Neural progenitor cell (in vitro differentiated cells): Measurements from ENCODE around the gene CHCHD6. TPM values are rescaled to one million over a fixed set of nuclear protein-coding genes. Genes with fewer than 3 reads are reported as not detected.

Experiments
- DNase-seq: peaks from one replicate; pipeline ENCODE4 v3.0.0-alpha.2; 2016; ENCODE audit warnings: low spot score
- H2AFZ ChIP-seq: fragments of 200-600 bp; sonication (generic); replicated peaks from 2 replicates; pipeline ENCODE4 v1.6.1; 2016; ENCODE audit warnings: antibody characterized with exemption
- H3F3A ChIP-seq: fragments of 200-600 bp; sonication (generic); 2 replicates; pipeline ENCODE4 v1.6.1; 2016; ENCODE audit warnings: antibody characterized with exemption, low read depth
- H3K27ac ChIP-seq: fragments of 200-600 bp; sonication (generic); 2 replicates; pipeline ENCODE4 v1.5.1; 2016; ENCODE audit warnings: mild to moderate bottlenecking
- H3K27me3 ChIP-seq: fragments of 200-600 bp; sonication (generic); 2 replicates; pipeline ENCODE4 v1.6.1; 2016; ENCODE audit warnings: mild to moderate bottlenecking, moderate library complexity
- H3K36me3 ChIP-seq: fragments of 200-600 bp; sonication (generic); 2 replicates; pipeline ENCODE4 v1.5.1; 2016
- H3K4me1 ChIP-seq: fragments of 200-600 bp; sonication (generic); 2 replicates; pipeline ENCODE4 v1.6.1; 2016; ENCODE audit warnings: mixed run types
- H3K4me2 ChIP-seq: fragments of 200-600 bp; sonication (generic); 2 replicates; pipeline ENCODE4 v1.6.1; 2016
- H3K4me3 ChIP-seq: fragments of 200-600 bp; sonication (generic); 2 replicates; pipeline ENCODE4 v1.5.1; 2016
- H3K79me2 ChIP-seq: fragments of 200-600 bp; sonication (generic); 2 replicates; pipeline ENCODE4 v1.6.1; 2016; ENCODE audit warnings: low read depth
- H3K9ac ChIP-seq: fragments of 200-600 bp; sonication (generic); 2 replicates; pipeline ENCODE4 v1.6.1; 2016
- H3K9me3 ChIP-seq: fragments of 200-600 bp; sonication (generic); 2 replicates; pipeline ENCODE4 v1.5.1; 2016; ENCODE audit warnings: low read depth
- H4K20me1 ChIP-seq: fragments of 200-600 bp; sonication (generic); 2 replicates; pipeline ENCODE4 v1.6.1; 2016; ENCODE audit warnings: low read depth
- H3K27ac Mint-ChIP-seq: 3 replicates; pipeline ENCODE4 v1.8.0; 2021; ENCODE audit warnings: mixed read lengths
- H3K27me3 Mint-ChIP-seq: 2 replicates; pipeline ENCODE4 v1.8.0; 2022; ENCODE audit warnings: low read depth, mild to moderate bottlenecking, inconsistent platforms, moderate library complexity, mixed read lengths; ENCODE audit not compliant: insufficient read depth
- H3K36me3 Mint-ChIP-seq: 3 replicates; pipeline ENCODE4 v1.8.0; 2021; ENCODE audit warnings: mixed read lengths
- H3K4me1 Mint-ChIP-seq: 3 replicates; pipeline ENCODE4 v1.8.0; 2021; ENCODE audit warnings: mixed read lengths
- H3K4me3 Mint-ChIP-seq: 3 replicates; pipeline ENCODE4 v1.8.0; 2021; ENCODE audit warnings: mild to moderate bottlenecking, moderate library complexity, mixed read lengths
- H3K9me3 Mint-ChIP-seq: 3 replicates; pipeline ENCODE4 v1.8.0; 2020; ENCODE audit warnings: mixed read lengths
- CTCF ChIP-seq: fragments of 200-600 bp; sonication (generic); IDR thresholded peaks from 2 replicates; pipeline ENCODE4 v1.5.1; 2017; ENCODE audit warnings: antibody characterized with exemption, mild to moderate bottlenecking
- EZH2 ChIP-seq: fragments of 200-600 bp; sonication (generic); IDR thresholded peaks from 2 replicates; pipeline ENCODE4 v1.6.1; 2017; ENCODE audit warnings: antibody characterized with exemption, mild to moderate bottlenecking, moderate library complexity
- EZH2phosphoT487 ChIP-seq: fragments of 200-600 bp; sonication (generic); IDR thresholded peaks from 2 replicates; pipeline ENCODE4 v1.6.1; 2017; ENCODE audit warnings: antibody characterized with exemption
- total RNA-seq: library from RNA; depleted of rRNA; stranded (reverse); fragments of >200 nt; gene quantifications from 2 replicates; pipeline ENCODE4 v1.2.3, GENCODE V29; 2015; ENCODE audit warnings: low replicate concordance

Gene CHCHD6
- total RNA-seq, 1 donor from 2014 or later: 35.7 TPM

- H3K27ac ChIP-seq: no peak overlapping the region
- no peaks in the 10 kb centered on the region for H3K36me3 ChIP-seq
- H3K27me3 ChIP-seq: no peaks in the 10 kb centered on the region
- H3K27ac Mint-ChIP-seq: no peak overlapping the region
- H3K4me3 Mint-ChIP-seq: no peak overlapping the region
- no peaks in the 10 kb centered on the region for H3F3A ChIP-seq
- H3K4me1 Mint-ChIP-seq: peaks cover 7% of the 10 kb centered on the region
- H4K20me1 ChIP-seq: peaks cover 11% of the 10 kb centered on the region
- no peak overlapping the region for H3K4me2 ChIP-seq
- H3K9me3 ChIP-seq: no peaks in the 10 kb centered on the region
- H3K4me1 ChIP-seq: no peaks in the 10 kb centered on the region
- no peaks in the 10 kb centered on the region for H3K27me3 Mint-ChIP-seq
- no peak overlapping the region for H3K9ac ChIP-seq
- TF ChIP-seq EZH2phosphoT487 (no peak), EZH2 (no peak)
- peaks cover 29% of the 10 kb centered on the region for H3K36me3 Mint-ChIP-seq
- H2AFZ ChIP-seq: no peak overlapping the region
- no peaks in the 10 kb centered on the region for H3K79me2 ChIP-seq
- no peak overlapping the region for H3K4me3 ChIP-seq
- H3K9me3 Mint-ChIP-seq: peaks cover 22% of the 10 kb centered on the region
- no peak for DNase-seq
Observed at GRCh38 chr3:126723237-126723636, 19.2 kb downstream of the CHCHD6 start.

- Histone ChIP-seq H3K4me3 (no peak overlapping the region), H3K27ac (no peak overlapping the region), H3K9me3 (no peaks in the 10 kb centered on the region), H3K4me2 (no peak overlapping the region), H2AFZ (no peak overlapping the region), H3K9ac (no peak overlapping the region), H3K36me3 (no peaks in the 10 kb centered on the region), H3K4me1 (no peaks in the 10 kb centered on the region), H3F3A (no peaks in the 10 kb centered on the region), H3K79me2 (no peaks in the 10 kb centered on the region), H3K27me3 (no peaks in the 10 kb centered on the region), H4K20me1 (peaks cover 6% of the 10 kb centered on the region)
- TF ChIP-seq EZH2: no peak
- TF ChIP-seq CTCF: no peak
- no peak for TF ChIP-seq EZH2phosphoT487
- H3K27ac Mint-ChIP-seq: no peak overlapping the region
- peaks cover 5% of the 10 kb centered on the region for H3K4me1 Mint-ChIP-seq
- DNase-seq: no peak
- H3K27me3 Mint-ChIP-seq: no peaks in the 10 kb centered on the region
- H3K36me3 Mint-ChIP-seq: peaks cover 31% of the 10 kb centered on the region
- H3K9me3 Mint-ChIP-seq: peaks cover 22% of the 10 kb centered on the region
- H3K4me3 Mint-ChIP-seq: no peak overlapping the region
Observed at GRCh38 chr3:126723801-126724200, 19.8 kb downstream of the CHCHD6 start.

- no peaks in the 10 kb centered on the region for H3K9me3 ChIP-seq
- no peak overlapping the region for H3K9ac ChIP-seq
- H3K9me3 Mint-ChIP-seq: peaks cover 22% of the 10 kb centered on the region
- H3K4me3 ChIP-seq: no peak overlapping the region
- H3F3A ChIP-seq: no peaks in the 10 kb centered on the region
- no peak overlapping the region for H2AFZ ChIP-seq
- peaks cover 38% of the 10 kb centered on the region for H3K36me3 Mint-ChIP-seq
- H4K20me1 ChIP-seq: no peaks in the 10 kb centered on the region
- no peaks in the 10 kb centered on the region for H3K36me3 ChIP-seq
- H3K27me3 Mint-ChIP-seq: no peaks in the 10 kb centered on the region
- H3K4me3 Mint-ChIP-seq: no peak overlapping the region
- no peaks in the 10 kb centered on the region for H3K79me2 ChIP-seq
- H3K4me1 Mint-ChIP-seq: no peaks in the 10 kb centered on the region
- no peak overlapping the region for H3K27ac Mint-ChIP-seq
- no peak overlapping the region for H3K27ac ChIP-seq
- H3K4me1 ChIP-seq: no peaks in the 10 kb centered on the region
- no peak for DNase-seq
- no peak overlapping the region for H3K4me2 ChIP-seq
- H3K27me3 ChIP-seq: no peaks in the 10 kb centered on the region
- TF ChIP-seq CTCF (no peak), EZH2 (no peak), EZH2phosphoT487 (no peak)
Observed at GRCh38 chr3:126728680-126729079, 24.6 kb downstream of the CHCHD6 start.

GRCh38 chr3:126730376-126730775 is 26.3 kb downstream of the CHCHD6 start:
- H3K4me2 ChIP-seq: no peak overlapping the region
- no peaks in the 10 kb centered on the region for H3K79me2 ChIP-seq
- H2AFZ ChIP-seq: no peak overlapping the region
- Mint-ChIP-seq H3K4me3 (no peak overlapping the region), H3K27me3 (no peaks in the 10 kb centered on the region), H3K9me3 (peaks cover 10% of the 10 kb centered on the region), H3K27ac (no peak overlapping the region), H3K4me1 (no peaks in the 10 kb centered on the region), H3K36me3 (peaks cover 32% of the 10 kb centered on the region)
- no peaks in the 10 kb centered on the region for H3K4me1 ChIP-seq
- no peaks in the 10 kb centered on the region for H4K20me1 ChIP-seq
- no peak overlapping the region for H3K9ac ChIP-seq
- H3K36me3 ChIP-seq: no peaks in the 10 kb centered on the region
- TF ChIP-seq CTCF (no peak), EZH2phosphoT487 (no peak), EZH2 (no peak)
- DNase-seq: no peak
- no peak overlapping the region for H3K27ac ChIP-seq
- H3K9me3 ChIP-seq: no peaks in the 10 kb centered on the region
- no peak overlapping the region for H3K4me3 ChIP-seq
- no peaks in the 10 kb centered on the region for H3K27me3 ChIP-seq
- no peaks in the 10 kb centered on the region for H3F3A ChIP-seq
